AG04450 (cell line): Measurements from ENCODE around the gene ARHGAP15. TPM values are rescaled to one million over a fixed set of nuclear protein-coding genes. Genes with fewer than 3 reads are reported as not detected.

Experiments
- CTCF ChIA-PET: fragments of 300-600, 350-600 bp; formaldehyde crosslinking; extraction: SDS; loops from one replicate; lab custom pipeline; 2022; ENCODE audit warnings: antibody characterized with exemption, inconsistent platforms; lab: Charles Lee
- POLR2A ChIA-PET: fragments of 350-600 bp; formaldehyde crosslinking; extraction: SDS; loops from one replicate; lab custom pipeline; 2021; ENCODE audit warnings: antibody characterized with exemption, inconsistent platforms; lab: Yijun Ruan, JAX
- DNase-seq: peaks from one replicate; pipeline ENCODE4 v3.0.0-alpha.2; 2011; ENCODE audit warnings: low read depth, low spot score
- H3K27ac ChIP-seq: one replicate; pipeline ENCODE4 v1.5.1; 2012; ENCODE audit warnings: low read depth, low read length, control low read depth
- H3K27me3 ChIP-seq: one replicate; pipeline ENCODE4 v1.6.0; 2012; ENCODE audit warnings: low read length; ENCODE audit not compliant: control insufficient read depth, insufficient read depth
- H3K4me3 ChIP-seq: 2 replicates; pipeline ENCODE4 v1.5.1; 2011; ENCODE audit warnings: mild to moderate bottlenecking, low read depth, low read length, control low read depth
- H3K9me3 ChIP-seq: 2 replicates; pipeline ENCODE4 v1.5.1; 2012; ENCODE audit warnings: low read length; ENCODE audit not compliant: control insufficient read depth, insufficient read depth
- CTCF ChIP-seq: IDR thresholded peaks from 2 replicates; pipeline ENCODE4 v1.5.1; 2011; ENCODE audit warnings: low read depth, low read length, control low read depth, inconsistent platforms
- polyA plus RNA-seq: library from polyadenylated mRNA; depleted of rRNA; stranded (reverse); fragments of >200 nt; gene quantifications from 2 replicates; pipeline ENCODE4 v1.2.3, GENCODE V29; 2011

ARHGAP15 gene
- polyA plus RNA-seq, 1 experiment = not detected

- no peak overlapping the region for H3K27ac ChIP-seq
- no peak for DNase-seq
- ChIA-PET CTCF (no interaction called here), POLR2A (no interaction called here)
- no peaks in the 10 kb centered on the region for H3K27me3 ChIP-seq
- H3K4me3 ChIP-seq = no peak overlapping the region
- no peak for TF ChIP-seq CTCF
- H3K9me3 ChIP-seq = no peaks in the 10 kb centered on the region
These were observed 657.0 kb downstream of the ARHGAP15 start for GRCh38 chr2:143786026-143786765.

- Histone ChIP-seq H3K9me3 (no peaks in the 10 kb centered on the region), H3K27ac (no peak overlapping the region), H3K4me3 (no peak overlapping the region), H3K27me3 (no peaks in the 10 kb centered on the region)
- no peak for DNase-seq
- no peak for TF ChIP-seq CTCF
- ChIA-PET CTCF (interaction anchor here (0.5 kb wide), 1 partner anchor 20 kb away, joined by 3 read pairs; no protein-coding TSS in a partner anchor), POLR2A (no interaction called here)
These were observed 658.5 kb downstream of the ARHGAP15 start for GRCh38 chr2:143787674-143788073.

- DNase-seq = no peak
- TF ChIP-seq CTCF = no peak
- Histone ChIP-seq H3K27me3 (no peaks in the 10 kb centered on the region), H3K27ac (no peak overlapping the region), H3K4me3 (no peak overlapping the region), H3K9me3 (no peaks in the 10 kb centered on the region)
- POLR2A ChIA-PET = no interaction called here
- CTCF ChIA-PET = no interaction called here
These were observed 663.4 kb downstream of the ARHGAP15 start for GRCh38 chr2:143792602-143793001.

- Histone ChIP-seq H3K27ac (no peak overlapping the region), H3K27me3 (no peaks in the 10 kb centered on the region), H3K9me3 (no peaks in the 10 kb centered on the region), H3K4me3 (no peak overlapping the region)
- no peak for DNase-seq
- POLR2A ChIA-PET = no interaction called here
- CTCF ChIA-PET = interaction anchor here (0.6 kb wide), 1 partner anchor 294 kb away, joined by 3 read pairs; no protein-coding TSS in a partner anchor
- TF ChIP-seq CTCF = no peak
These were observed 664.2 kb downstream of the ARHGAP15 start for GRCh38 chr2:143793381-143793780.

GRCh38 chr2:143796051-143796450 is 666.8 kb downstream of the ARHGAP15 start:
- no peak overlapping the region for H3K4me3 ChIP-seq
- ChIA-PET POLR2A (no interaction called here), CTCF (no interaction called here)
- no peak overlapping the region for H3K27ac ChIP-seq
- H3K27me3 ChIP-seq = no peaks in the 10 kb centered on the region
- H3K9me3 ChIP-seq = peaks cover 4% of the 10 kb centered on the region; the same call in 1 of the 2 replicates
- TF ChIP-seq CTCF = no peak
- no peak for DNase-seq
